OCI-LY7 (cell line): ENCODE results near the gene SLC22A1. TPM values are rescaled to one million over a fixed set of nuclear protein-coding genes. Genes with fewer than 3 reads are reported as not detected.

Source experiments
- BruUV-seq: library from RNA; stranded (reverse); fragments of 400-500 nt; replicated peaks from 2 replicates; lab custom pipeline; 2021; lab: Mats Ljungman, UMichigan
- CTCF ChIA-PET: fragments of 300-600 bp; sonication (Branson Sonifier 250); formaldehyde crosslinking; loops from one replicate; lab custom pipeline; 2022; ENCODE audit warnings: antibody characterized with exemption; ENCODE audit not compliant: unreplicated experiment; lab: Charles Lee
- POLR2A ChIA-PET: fragments of 300-600 bp; sonication (Branson Sonifier 250); formaldehyde crosslinking; loops from one replicate; lab custom pipeline; 2022; ENCODE audit warnings: antibody characterized with exemption; lab: Charles Lee
- DNase-seq: peaks from one replicate; pipeline ENCODE4 v3.0.0-alpha.2; 2015; ENCODE audit warnings: low spot score
- H2AFZ ChIP-seq: fragments of 200-600 bp; sonication (generic), shearing (Covaris generic); 2 replicates; pipeline ENCODE4 v1.6.1; 2014; ENCODE audit warnings: mild to moderate bottlenecking, antibody characterized with exemption, low read length, moderate library complexity
- H3K27ac ChIP-seq: fragments of 200-600 bp; sonication (generic); 2 replicates; pipeline ENCODE4 v1.5.1; 2014; ENCODE audit warnings: mixed run types, low read depth, mild to moderate bottlenecking, moderate library complexity, low read length, inconsistent platforms; ENCODE audit not compliant: poor library complexity, severe bottlenecking
- H3K36me3 ChIP-seq: fragments of 200-600 bp; sonication (generic); 2 replicates; pipeline ENCODE4 v1.6.1; 2014; ENCODE audit warnings: mild to moderate bottlenecking, antibody characterized with exemption, low read length, moderate library complexity, mixed read lengths; ENCODE audit not compliant: insufficient read depth
- H3K4me1 ChIP-seq: fragments of 200-600 bp; sonication (generic); 2 replicates; pipeline ENCODE4 v1.5.1; 2014; ENCODE audit warnings: mild to moderate bottlenecking, low read length; ENCODE audit not compliant: insufficient read depth, poor library complexity, severe bottlenecking
- H3K4me2 ChIP-seq: fragments of 200-600 bp; sonication (generic); 2 replicates; pipeline ENCODE4 v1.6.1; 2014; ENCODE audit warnings: mild to moderate bottlenecking, low read length
- H3K4me3 ChIP-seq: fragments of 200-600 bp; sonication (generic); 2 replicates; pipeline ENCODE4 v1.5.1; 2014; ENCODE audit warnings: mild to moderate bottlenecking, low read depth, low read length; ENCODE audit not compliant: poor library complexity, severe bottlenecking
- H3K79me2 ChIP-seq: fragments of 200-600 bp; sonication (generic); 2 replicates; pipeline ENCODE4 v1.6.1; 2016; ENCODE audit warnings: low read depth, mild to moderate bottlenecking, low read length, moderate library complexity, mixed read lengths; ENCODE audit not compliant: insufficient read depth
- H3K9me2 ChIP-seq: fragments of 200-600 bp; sonication (generic); 2 replicates; pipeline ENCODE4 v1.6.1; 2016; ENCODE audit warnings: mild to moderate bottlenecking, low read length, mixed read lengths; ENCODE audit not compliant: insufficient read depth
- H3K9me3 ChIP-seq: fragments of 200-600 bp; sonication (generic); 2 replicates; pipeline ENCODE4 v1.6.1; 2014; ENCODE audit warnings: mild to moderate bottlenecking, mixed run types, low read length, mixed read lengths
- H4K20me1 ChIP-seq: fragments of 200-600 bp; sonication (generic); 2 replicates; pipeline ENCODE4 v1.6.1; 2014; ENCODE audit warnings: mild to moderate bottlenecking, antibody characterized with exemption, low read length, moderate library complexity, mixed read lengths; ENCODE audit not compliant: insufficient read depth
- EZH2phosphoT487 ChIP-seq: fragments of 200-600 bp; sonication (generic); IDR thresholded peaks from 2 replicates; pipeline ENCODE4 v1.6.1; 2018; ENCODE audit warnings: low read depth, borderline replicate concordance, mild to moderate bottlenecking, mixed run types, antibody characterized with exemption, low read length, moderate library complexity, mixed read lengths
- intact Hi-C: fragments of 100-400 bp; cut with micrococcal nuclease; formaldehyde crosslinking; loops from one replicate; pipeline ENCODE4 v1.10.0; 2022; ENCODE audit not compliant: unreplicated experiment
- total RNA-seq, 2 experiments: library from RNA; depleted of rRNA in 1 of 2; stranded (reverse); fragments of >200 nt in 1 of 2; shearing (Covaris generic) in 1 of 2; gene quantifications; 2 replicates each; pipeline ENCODE4 v1.2.3, GENCODE V29; 2014 to 2022
- TF ChIP-seq, protein P1 (sequence below): fragments of 200-600 bp; sonication (generic); conservative IDR thresholded peaks from 2 replicates; pipeline ENCODE4 v1.5.1; 2014; ENCODE audit warnings: mild to moderate bottlenecking, antibody characterized with exemption, low read length, moderate library complexity, mixed read lengths

The SLC22A1 gene
- total RNA-seq, 2 experiments from 2014 or later = not detected

DNA sequence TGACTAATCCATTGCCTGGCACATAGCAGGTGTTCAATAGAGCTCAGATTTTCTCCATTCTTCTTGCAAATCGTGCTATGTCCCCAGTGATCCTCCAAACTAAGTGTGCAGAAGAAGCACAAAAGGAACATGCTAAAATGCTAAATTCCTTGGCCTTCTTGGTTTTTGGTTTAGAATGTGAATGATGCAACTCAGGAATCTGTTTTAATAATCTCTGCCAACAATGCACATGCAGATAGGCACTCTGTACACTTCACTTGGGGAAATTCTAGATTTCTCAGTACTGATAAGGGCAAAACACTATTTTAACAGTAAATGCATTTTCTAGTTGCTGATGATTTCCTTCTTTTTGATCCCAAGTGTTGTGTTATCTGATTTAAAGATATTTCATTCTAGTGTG, 35.2 kb downstream of the SLC22A1 start:
- no peaks in the 10 kb centered on the region for H3K36me3 ChIP-seq

DNA sequence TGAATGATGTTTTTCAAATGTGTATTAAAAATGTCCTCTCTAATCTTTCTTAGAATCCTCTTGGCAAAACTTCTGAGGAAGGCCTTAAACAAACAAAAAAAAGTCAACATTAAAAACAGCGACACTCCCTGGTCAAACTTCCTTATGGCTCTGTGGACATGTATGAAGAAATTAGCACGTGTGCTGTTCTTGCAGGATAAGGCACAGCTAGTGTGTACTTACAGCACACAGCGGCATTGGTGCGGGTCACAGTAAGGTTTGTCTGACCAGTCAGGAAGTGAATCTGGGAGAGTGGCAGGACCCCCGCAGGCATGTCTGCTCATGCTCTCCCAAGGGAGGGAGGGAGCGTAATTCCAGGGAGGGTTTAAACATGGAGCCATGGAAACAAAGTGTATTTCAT, 38.8 kb downstream of the SLC22A1 start:
- intact Hi-C loops = no loop called here
- H3K4me2 ChIP-seq = no peak overlapping the region
- no peak overlapping the region for H3K4me3 ChIP-seq
- H2AFZ ChIP-seq = no peak overlapping the region
- no peak for DNase-seq
- H3K9me2 ChIP-seq = no peaks in the 10 kb centered on the region
- ChIA-PET CTCF (no interaction called here), POLR2A (no interaction called here)
- no peaks in the 10 kb centered on the region for H4K20me1 ChIP-seq
- H3K79me2 ChIP-seq = no peaks in the 10 kb centered on the region
- BruUV-seq = no TSS peak
- no peaks in the 10 kb centered on the region for H3K36me3 ChIP-seq
- TF ChIP-seq, protein P1, sequence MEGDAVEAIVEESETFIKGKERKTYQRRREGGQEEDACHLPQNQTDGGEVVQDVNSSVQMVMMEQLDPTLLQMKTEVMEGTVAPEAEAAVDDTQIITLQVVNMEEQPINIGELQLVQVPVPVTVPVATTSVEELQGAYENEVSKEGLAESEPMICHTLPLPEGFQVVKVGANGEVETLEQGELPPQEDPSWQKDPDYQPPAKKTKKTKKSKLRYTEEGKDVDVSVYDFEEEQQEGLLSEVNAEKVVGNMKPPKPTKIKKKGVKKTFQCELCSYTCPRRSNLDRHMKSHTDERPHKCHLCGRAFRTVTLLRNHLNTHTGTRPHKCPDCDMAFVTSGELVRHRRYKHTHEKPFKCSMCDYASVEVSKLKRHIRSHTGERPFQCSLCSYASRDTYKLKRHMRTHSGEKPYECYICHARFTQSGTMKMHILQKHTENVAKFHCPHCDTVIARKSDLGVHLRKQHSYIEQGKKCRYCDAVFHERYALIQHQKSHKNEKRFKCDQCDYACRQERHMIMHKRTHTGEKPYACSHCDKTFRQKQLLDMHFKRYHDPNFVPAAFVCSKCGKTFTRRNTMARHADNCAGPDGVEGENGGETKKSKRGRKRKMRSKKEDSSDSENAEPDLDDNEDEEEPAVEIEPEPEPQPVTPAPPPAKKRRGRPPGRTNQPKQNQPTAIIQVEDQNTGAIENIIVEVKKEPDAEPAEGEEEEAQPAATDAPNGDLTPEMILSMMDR = no peak
- no peak for TF ChIP-seq EZH2phosphoT487
- H3K27ac ChIP-seq = no peak overlapping the region
- H3K4me1 ChIP-seq = no peaks in the 10 kb centered on the region
- no peaks in the 10 kb centered on the region for H3K9me3 ChIP-seq

More for the DNA sequence above, 35.2 kb downstream of the SLC22A1 start:
- intact Hi-C loops = no loop called here
- no peak for DNase-seq
- Histone ChIP-seq H3K27ac (no peak overlapping the region), H4K20me1 (no peaks in the 10 kb centered on the region), H3K4me2 (no peak overlapping the region), H3K9me3 (no peaks in the 10 kb centered on the region), H3K9me2 (no peaks in the 10 kb centered on the region), H3K4me3 (no peak overlapping the region), H2AFZ (no peak overlapping the region), H3K79me2 (no peaks in the 10 kb centered on the region), H3K4me1 (no peaks in the 10 kb centered on the region)
- CTCF ChIA-PET = no interaction called here
- TF ChIP-seq, protein P1 = no peak
- TF ChIP-seq EZH2phosphoT487 = no peak
- no TSS peak for BruUV-seq
- POLR2A ChIA-PET = interaction anchor here (0.6 kb wide), 1 partner anchor 598 kb away, joined by 3 read pairs; no protein-coding TSS in a partner anchor

GRCh38 chr6:160160929-160161646, 39.5 kb downstream of the SLC22A1 start:
- BruUV-seq = no TSS peak
- CTCF ChIA-PET = no interaction called here
- Histone ChIP-seq H3K4me1 (no peaks in the 10 kb centered on the region), H2AFZ (no peak overlapping the region), H3K27ac (no peak overlapping the region), H3K36me3 (no peaks in the 10 kb centered on the region), H3K4me3 (no peak overlapping the region), H3K9me3 (no peaks in the 10 kb centered on the region), H3K4me2 (no peak overlapping the region), H3K9me2 (no peaks in the 10 kb centered on the region), H3K79me2 (no peaks in the 10 kb centered on the region), H4K20me1 (no peaks in the 10 kb centered on the region)
- intact Hi-C loops = no loop called here
- TF ChIP-seq EZH2phosphoT487 = no peak
- TF ChIP-seq, protein P1 = no peak
- POLR2A ChIA-PET = no interaction called here
- DNase-seq = no peak
